Measurements from ENCODE around the gene AP2M1.

- TF ChIP-seq, protein P1, sequence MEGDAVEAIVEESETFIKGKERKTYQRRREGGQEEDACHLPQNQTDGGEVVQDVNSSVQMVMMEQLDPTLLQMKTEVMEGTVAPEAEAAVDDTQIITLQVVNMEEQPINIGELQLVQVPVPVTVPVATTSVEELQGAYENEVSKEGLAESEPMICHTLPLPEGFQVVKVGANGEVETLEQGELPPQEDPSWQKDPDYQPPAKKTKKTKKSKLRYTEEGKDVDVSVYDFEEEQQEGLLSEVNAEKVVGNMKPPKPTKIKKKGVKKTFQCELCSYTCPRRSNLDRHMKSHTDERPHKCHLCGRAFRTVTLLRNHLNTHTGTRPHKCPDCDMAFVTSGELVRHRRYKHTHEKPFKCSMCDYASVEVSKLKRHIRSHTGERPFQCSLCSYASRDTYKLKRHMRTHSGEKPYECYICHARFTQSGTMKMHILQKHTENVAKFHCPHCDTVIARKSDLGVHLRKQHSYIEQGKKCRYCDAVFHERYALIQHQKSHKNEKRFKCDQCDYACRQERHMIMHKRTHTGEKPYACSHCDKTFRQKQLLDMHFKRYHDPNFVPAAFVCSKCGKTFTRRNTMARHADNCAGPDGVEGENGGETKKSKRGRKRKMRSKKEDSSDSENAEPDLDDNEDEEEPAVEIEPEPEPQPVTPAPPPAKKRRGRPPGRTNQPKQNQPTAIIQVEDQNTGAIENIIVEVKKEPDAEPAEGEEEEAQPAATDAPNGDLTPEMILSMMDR (IDR thresholded peaks at IDR 0.05), result peak in 2 of 3 donors; percentile 12 to 30
- TF ChIP-seq POLR2AphosphoS5 (IDR thresholded peaks at IDR 0.05), result peak; percentile 86 to 92 (median 92)
These were observed 39.3 kb upstream of the AP2M1 start, which contains the start of gene EIF2B5 for GRCh38 chr3:184135149-184135910.

Data from breast epithelium (tissue), 3 donors.